Endothelial cell of hepatic sinusoid (primary cell): ENCODE measurements around the gene MINDY4.

ENCODE experiments used
- in situ Hi-C: cut with HindIII; loops from 2 replicates; pipeline ENCODE4 v1.10.0; 2017; ENCODE audit warnings: low sequenced_read_pairs

The MINDY4 gene

GRCh38 chr7:30871655-30872054 is 100.4 kb downstream of the MINDY4 start:
- in situ Hi-C loops, result no loop called here

GRCh38 chr7:30873207-30873606 is 102.0 kb downstream of the MINDY4 start:
- in situ Hi-C loops, result no loop called here

GRCh38 chr7:30873656-30874055 is 102.4 kb downstream of the MINDY4 start:
- in situ Hi-C loops, result no loop called here

- in situ Hi-C loops, result no loop called here
Observed at GRCh38 chr7:30874656-30875302, 103.6 kb downstream of the MINDY4 start.

- in situ Hi-C loops, result no loop called here
Observed at GRCh38 chr7:30877015-30877769, 106.0 kb downstream of the MINDY4 start.

GRCh38 chr7:30877993-30878392 is 106.8 kb downstream of the MINDY4 start:
- in situ Hi-C loops, result no loop called here

- in situ Hi-C loops, result no loop called here
Observed at GRCh38 chr7:30879139-30880124, 108.2 kb downstream of the MINDY4 start.

- in situ Hi-C loops, result no loop called here
Observed at GRCh38 chr7:30880125-30880720, 109.0 kb downstream of the MINDY4 start.

- in situ Hi-C loops, result no loop called here
Observed at GRCh38 chr7:30880941-30881340, 109.7 kb downstream of the MINDY4 start.

GRCh38 chr7:30881448-30881847 is 110.2 kb downstream of the MINDY4 start:
- in situ Hi-C loops, result no loop called here

- in situ Hi-C loops, result no loop called here
Observed at GRCh38 chr7:30884881-30885280, 113.7 kb downstream of the MINDY4 start.

GRCh38 chr7:30886608-30887011 is 115.4 kb downstream of the MINDY4 start:
- in situ Hi-C loops, result no loop called here

GRCh38 chr7:30887464-30887872 is 116.3 kb downstream of the MINDY4 start:
- in situ Hi-C loops, result no loop called here

GRCh38 chr7:30888747-30889146 is 117.5 kb downstream of the MINDY4 start:
- in situ Hi-C loops, result no loop called here

- in situ Hi-C loops, result no loop called here
Observed at GRCh38 chr7:30890226-30890625, 119.0 kb downstream of the MINDY4 start.

GRCh38 chr7:30893357-30893756 is 122.1 kb downstream of the MINDY4 start:
- in situ Hi-C loops, result no loop called here

- in situ Hi-C loops, result no loop called here
Observed at GRCh38 chr7:30894009-30894408, 122.8 kb downstream of the MINDY4 start.

- in situ Hi-C loops, result no loop called here
Observed at GRCh38 chr7:30894866-30895605, 123.8 kb downstream of the MINDY4 start.

- in situ Hi-C loops, result no loop called here
Observed at GRCh38 chr7:30896036-30896435, 124.8 kb downstream of the MINDY4 start.
